Ovary (tissue), 9 donors: ENCODE data around the gene RAB14. TPM values are rescaled to one million over a fixed set of nuclear protein-coding genes. Genes with fewer than 3 reads are reported as not detected.

ENCODE experiments used
- DNase-seq, 5 donors: peaks; one replicate each; pipeline ENCODE4 v3.0.0-alpha.2; 2019 to 2020
- H3K27ac ChIP-seq, 2 donors: fragments of 200-600 bp; one replicate each; pipeline versions ENCODE4 v1.5.1 to v1.8.0; 2019 to 2022
- H3K27me3 ChIP-seq: fragments of 200-600 bp; one replicate; pipeline ENCODE4 v1.8.0; 2022
- H3K36me3 ChIP-seq: fragments of 200-600 bp; sonication (generic); one replicate; pipeline ENCODE4 v1.5.1; 2019
- H3K4me1 ChIP-seq: one replicate; pipeline ENCODE4 v1.8.1; 2013; ENCODE audit warnings: mild to moderate bottlenecking, moderate library complexity; ENCODE audit not compliant: insufficient read depth
- H3K4me3 ChIP-seq: fragments of 200-600 bp; sonication (generic); one replicate; pipeline ENCODE4 v1.5.1; 2017
- H3K9me3 ChIP-seq, 2 donors: fragments of 200-600 bp in 1 of 2; sonication (generic) in 1 of 2; one replicate each; pipeline versions ENCODE4 v1.5.1 to v1.8.1; 2013 to 2019; ENCODE audit warnings: mild to moderate bottlenecking in 1 of 2, moderate library complexity in 1 of 2
- EP300 ChIP-seq: sonication (generic); formaldehyde crosslinking; IDR thresholded peaks from one replicate; pipeline ENCODE4 v1.6.1; 2017; ENCODE audit warnings: antibody characterized with exemption
- POLR2A ChIP-seq: fragments of 450-650 bp; IDR thresholded peaks from one replicate; pipeline ENCODE4 v1.6.1; 2017; ENCODE audit warnings: antibody characterized with exemption, mild to moderate bottlenecking, moderate library complexity
- WGBS, 3 donors: extraction: QIAGEN DNeasy Blood & Tissue Kit in 1 of 3; methylation state at CpG; one replicate each; pipeline versions ENCODE4 v1.1.5 to v1.1.7; 2013 to 2017; 5-methylcytosine and 5-hydroxymethylcytosine counted together
- intact Hi-C, 4 donors: fragments of 100-400 bp; cut with DNase I; formaldehyde crosslinking; loops; one replicate each; pipeline versions ENCODE4 v1.11.0 to v1.15.1; 2022 to 2023
- polyA plus RNA-seq, 2 donors: library from polyadenylated mRNA; stranded (reverse); fragments of 200-250 nt in 1 of 2; fragments of 350-450 nt in 1 of 2; fragmentation: Illumina TruSeq in 1 of 2; extraction: RNeasy Lipid Tissue Mini Kit (QIAGEN cat#74804) in 1 of 2; gene quantifications; one replicate each; pipeline ENCODE4 v1.2.3, GENCODE V29; 2013 to 2014
- total RNA-seq, 7 donors: library from RNA; depleted of rRNA in 2 of 7; stranded (reverse); fragments of >200 nt in 2 of 7; fragmentation: NEBNext Ultra II Directional in 3 of 7; extraction: Animal tissue kit (Norgen Biotek cat#: 25700) in 3 of 7; gene quantifications; one replicate each; pipeline versions ENCODE4 v1.1.0 to v1.2.4, GENCODE V29; 2016 to 2023
- TF ChIP-seq, protein P1 (sequence below), 3 donors: fragments of 450-650 bp in 2 of 3; fragments of 200-600 bp in 1 of 3; IDR thresholded peaks; one replicate each; pipeline versions ENCODE4 v1.5.1 to v1.8.0; 2016 to 2022; ENCODE audit warnings: antibody characterized with exemption in 3 of 3, mild to moderate bottlenecking in 1 of 3
- donor health status: DM: no; HTN: no; CAD: no; lungs with moderate emphysema.
- donor health status: DM: no; HTN: no; CAD: no.
- donor health status: Bipolar disorder and iron deficiency.
- donor health status: DM: yes; HTN: yes; CAD: no.
- donor health status: DM: no; HTN: no; CAD: no.
- donor health status: DM: yes; HTN: yes; CAD: no.

Gene RAB14
- total and polyA plus RNA-seq, 9 donors, result 22.9 to 96.6 (median 57.1) TPM

- H3K27me3 ChIP-seq, result no peaks in the 10 kb centered on the region
- no peak overlapping the region for H3K27ac ChIP-seq
- no peaks in the 10 kb centered on the region for H3K9me3 ChIP-seq
- intact Hi-C loops, result no loop called here
- TF ChIP-seq EP300 (no peak), POLR2A (no peak)
- TF ChIP-seq, protein P1, sequence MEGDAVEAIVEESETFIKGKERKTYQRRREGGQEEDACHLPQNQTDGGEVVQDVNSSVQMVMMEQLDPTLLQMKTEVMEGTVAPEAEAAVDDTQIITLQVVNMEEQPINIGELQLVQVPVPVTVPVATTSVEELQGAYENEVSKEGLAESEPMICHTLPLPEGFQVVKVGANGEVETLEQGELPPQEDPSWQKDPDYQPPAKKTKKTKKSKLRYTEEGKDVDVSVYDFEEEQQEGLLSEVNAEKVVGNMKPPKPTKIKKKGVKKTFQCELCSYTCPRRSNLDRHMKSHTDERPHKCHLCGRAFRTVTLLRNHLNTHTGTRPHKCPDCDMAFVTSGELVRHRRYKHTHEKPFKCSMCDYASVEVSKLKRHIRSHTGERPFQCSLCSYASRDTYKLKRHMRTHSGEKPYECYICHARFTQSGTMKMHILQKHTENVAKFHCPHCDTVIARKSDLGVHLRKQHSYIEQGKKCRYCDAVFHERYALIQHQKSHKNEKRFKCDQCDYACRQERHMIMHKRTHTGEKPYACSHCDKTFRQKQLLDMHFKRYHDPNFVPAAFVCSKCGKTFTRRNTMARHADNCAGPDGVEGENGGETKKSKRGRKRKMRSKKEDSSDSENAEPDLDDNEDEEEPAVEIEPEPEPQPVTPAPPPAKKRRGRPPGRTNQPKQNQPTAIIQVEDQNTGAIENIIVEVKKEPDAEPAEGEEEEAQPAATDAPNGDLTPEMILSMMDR (IDR thresholded peaks at IDR 0.05), result no peak
- WGBS, 3 donors, result 78 to 82% (median 82%) methylated on average over 3 of the region's 3 CpGs
- H3K4me1 ChIP-seq, result peaks cover 2% of the 10 kb centered on the region
- no peak for DNase-seq
- H3K4me3 ChIP-seq, result no peak overlapping the region
- H3K36me3 ChIP-seq, result no peaks in the 10 kb centered on the region
Measured at GRCh38 chr9:121185178-121185745, 16.4 kb downstream of the RAB14 start.

- TF ChIP-seq, protein P1 (IDR thresholded peaks at IDR 0.05), result no peak
- TF ChIP-seq POLR2A, result no peak
- no peak for TF ChIP-seq EP300
- Histone ChIP-seq H3K9me3 (no peaks in the 10 kb centered on the region), H3K4me3 (no peak overlapping the region), H3K4me1 (peaks cover 2% of the 10 kb centered on the region), H3K27me3 (no peaks in the 10 kb centered on the region), H3K36me3 (no peaks in the 10 kb centered on the region), H3K27ac (no peak overlapping the region)
- no peak for DNase-seq
- intact Hi-C loops, result no loop called here
Measured at GRCh38 chr9:121184463-121184862, 17.2 kb downstream of the RAB14 start.

DNA sequence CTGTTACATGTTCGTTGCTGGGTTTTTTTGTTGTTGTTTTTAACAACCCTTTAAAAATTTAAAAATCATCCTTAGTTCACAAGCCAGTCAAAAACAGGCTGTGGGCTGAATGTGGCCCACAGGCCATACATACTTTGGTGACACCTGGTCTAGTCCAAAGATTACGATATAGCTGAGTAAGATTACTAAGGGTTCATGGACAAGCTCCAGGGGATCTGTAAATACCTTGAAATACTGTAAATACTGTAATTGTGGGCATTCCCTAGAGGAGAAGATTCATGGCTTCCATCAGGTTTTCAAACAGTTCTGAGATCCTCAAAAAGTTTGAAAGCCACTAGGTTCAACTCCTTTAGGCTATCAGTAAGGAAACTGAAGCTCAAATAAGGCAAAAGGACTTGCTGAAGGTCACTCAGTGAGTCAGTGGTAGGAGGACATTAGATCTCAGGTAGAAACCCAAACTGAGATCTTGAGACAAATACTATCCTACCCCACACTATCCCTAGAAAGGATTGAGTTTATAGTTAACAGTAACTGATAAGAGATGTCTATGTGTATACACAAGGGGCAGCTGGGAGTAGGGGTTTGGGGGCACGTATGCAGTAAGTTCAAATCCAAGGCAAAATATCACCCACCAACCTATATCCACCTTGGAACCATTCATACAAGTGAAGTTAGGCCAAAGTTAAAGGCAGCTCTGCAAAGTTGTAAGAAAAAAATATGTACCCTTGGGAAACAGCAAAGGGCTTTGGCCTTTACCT, 17.8 kb downstream of the RAB14 start:
- 78 to 81% (median 80%) methylated on average over 3 of the region's 3 CpGs for WGBS, 3 donors
- Histone ChIP-seq H3K9me3 (no peaks in the 10 kb centered on the region), H3K27ac (no peak overlapping the region), H3K4me3 (no peak overlapping the region), H3K27me3 (no peaks in the 10 kb centered on the region), H3K4me1 (peaks cover 2% of the 10 kb centered on the region), H3K36me3 (no peaks in the 10 kb centered on the region)
- TF ChIP-seq EP300 (no peak), POLR2A (no peak)
- TF ChIP-seq, protein P1 (IDR thresholded peaks at IDR 0.05), result no peak
- no peak for DNase-seq
- intact Hi-C loops, result no loop called here

- H3K27ac ChIP-seq, result no peak overlapping the region
- intact Hi-C loops, result no loop called here
- H3K4me3 ChIP-seq, result no peak overlapping the region
- H3K27me3 ChIP-seq, result no peaks in the 10 kb centered on the region
- H3K9me3 ChIP-seq, result no peaks in the 10 kb centered on the region
- peaks cover 2% of the 10 kb centered on the region for H3K4me1 ChIP-seq
- no peaks in the 10 kb centered on the region for H3K36me3 ChIP-seq
- DNase-seq, result no peak
- TF ChIP-seq EP300 (no peak), POLR2A (no peak)
Measured at GRCh38 chr9:121182989-121183388, 18.7 kb downstream of the RAB14 start.

DNA sequence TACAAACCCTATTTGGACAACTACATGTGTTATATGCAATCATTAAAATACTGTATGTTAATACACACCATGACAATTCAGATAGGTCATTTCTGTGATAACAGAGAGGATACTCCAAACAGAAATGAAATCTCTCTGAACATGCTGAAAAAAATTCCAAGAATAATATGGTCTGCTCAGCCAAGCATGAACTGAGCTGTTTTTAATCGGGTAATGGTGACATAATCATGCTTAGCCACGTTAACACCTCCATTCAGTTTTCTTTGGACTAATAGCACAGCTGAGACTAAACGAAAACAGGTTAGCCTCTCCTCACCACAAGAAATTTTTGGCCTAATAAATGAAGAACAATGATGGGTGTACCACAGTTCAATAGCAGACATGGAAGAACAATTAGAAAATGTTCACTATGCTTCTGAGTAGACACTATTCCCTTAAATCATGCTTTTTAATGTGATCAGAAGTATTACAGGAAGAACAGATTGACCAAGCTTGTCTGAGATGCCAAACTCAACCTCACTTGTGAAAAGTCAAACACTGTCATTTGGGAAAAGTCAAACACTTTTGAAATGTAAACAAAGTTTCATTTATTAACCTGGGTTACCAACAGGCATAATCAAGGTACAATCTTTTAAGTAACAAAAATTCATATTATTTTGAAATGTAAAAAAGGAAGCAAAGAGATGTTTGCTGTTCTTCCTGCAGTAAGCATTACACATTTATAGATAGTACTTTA, 19.4 kb downstream of the RAB14 start:
- intact Hi-C loops, result no loop called here
- TF ChIP-seq, protein P1 (IDR thresholded peaks at IDR 0.05), result no peak
- TF ChIP-seq EP300 (no peak), POLR2A (no peak)
- no peaks in the 10 kb centered on the region for H3K36me3 ChIP-seq
- H3K4me1 ChIP-seq, result peaks cover 2% of the 10 kb centered on the region
- no peak overlapping the region for H3K4me3 ChIP-seq
- DNase-seq, result no peak
- 87 to 88% (median 87%) methylated on average over 3 of the region's 3 CpGs for WGBS, 3 donors
- H3K27me3 ChIP-seq, result no peaks in the 10 kb centered on the region
- H3K27ac ChIP-seq, result no peak overlapping the region
- H3K9me3 ChIP-seq, result no peaks in the 10 kb centered on the region
